Stimulated activated CD8-positive, alpha-beta memory T cell treated with anti-CD3 and anti-CD28 coated beads, Interleukin-4, amount 100 ng/mL, for 24 hours (primary cell): ENCODE results near the gene B4GALNT1.
A peak's percentile ranks its signal among the peaks of the same experiment; 100 is the strongest.
"Not testable (repeated sequence)": the region's sequence is repeated elsewhere in the genome, so short reads cannot be mapped to it uniquely, and the experiment has no call there.

Experiments used
- DNase-seq: peaks from one replicate; pipeline ENCODE4 v3.0.0-alpha.2; 2020; ENCODE audit warnings: low read depth

The B4GALNT1 gene

DNA sequence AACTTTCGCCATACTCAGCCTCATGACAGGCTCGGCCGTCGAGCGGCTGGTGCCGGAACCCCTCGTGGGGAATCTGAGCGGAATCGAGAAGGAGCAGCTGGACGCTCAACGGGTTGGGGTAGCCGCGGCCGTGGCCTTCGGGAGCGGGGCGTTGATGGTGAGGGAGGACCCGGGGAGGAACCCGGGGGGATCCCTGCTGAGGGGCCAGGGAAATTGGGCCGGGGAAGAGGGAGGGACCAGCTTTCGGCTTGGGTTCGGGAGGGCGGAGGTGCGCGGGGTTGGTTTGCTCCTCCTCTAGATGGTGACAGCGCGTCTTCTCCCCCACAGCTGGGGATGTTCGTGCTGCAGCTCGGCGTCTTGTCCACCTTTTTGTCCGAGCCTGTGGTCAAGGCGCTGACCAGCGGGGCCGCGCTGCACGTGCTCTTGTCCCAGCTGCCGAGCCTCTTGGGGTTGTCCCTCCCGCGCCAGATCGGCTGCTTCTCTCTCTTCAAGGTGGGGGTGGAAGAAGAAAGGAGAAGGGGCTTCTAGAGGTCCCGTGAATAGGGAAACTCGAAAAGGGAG is 12.0 kb downstream of the B4GALNT1 start:
- no peak for DNase-seq

DNA sequence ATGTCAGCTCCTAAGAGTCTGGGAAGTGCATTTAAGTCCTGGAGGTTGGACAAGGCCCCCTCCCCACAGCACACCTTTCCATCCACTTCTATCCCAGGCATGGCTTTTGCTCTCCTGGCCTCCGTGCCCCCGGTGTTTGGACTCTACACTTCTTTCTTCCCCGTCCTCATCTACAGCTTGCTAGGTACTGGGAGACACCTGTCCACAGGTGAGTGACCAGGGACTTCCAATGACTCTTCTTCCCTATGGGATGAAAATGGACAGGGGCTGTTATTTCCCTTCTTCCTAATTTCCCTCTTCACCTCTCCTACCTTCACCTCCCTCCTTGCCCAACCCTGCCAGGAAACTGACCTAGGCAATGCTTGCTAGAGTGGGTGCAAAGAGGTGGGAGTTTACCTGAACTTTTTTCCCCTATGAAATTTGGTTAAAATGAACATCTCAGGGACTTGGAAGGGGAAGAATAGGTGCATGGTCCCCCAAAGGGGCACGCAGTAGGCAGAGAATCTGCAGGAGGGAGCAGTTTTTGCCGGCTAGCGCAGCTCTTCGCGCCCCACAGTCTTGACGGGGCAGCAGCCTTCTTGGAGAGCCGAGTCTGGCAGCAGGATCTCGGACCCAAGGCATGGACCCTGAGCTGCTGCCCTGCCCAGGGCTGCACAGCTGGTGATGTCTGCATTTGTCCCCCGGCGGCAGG is 12.6 kb downstream of the B4GALNT1 start:
- no peak for DNase-seq

DNA sequence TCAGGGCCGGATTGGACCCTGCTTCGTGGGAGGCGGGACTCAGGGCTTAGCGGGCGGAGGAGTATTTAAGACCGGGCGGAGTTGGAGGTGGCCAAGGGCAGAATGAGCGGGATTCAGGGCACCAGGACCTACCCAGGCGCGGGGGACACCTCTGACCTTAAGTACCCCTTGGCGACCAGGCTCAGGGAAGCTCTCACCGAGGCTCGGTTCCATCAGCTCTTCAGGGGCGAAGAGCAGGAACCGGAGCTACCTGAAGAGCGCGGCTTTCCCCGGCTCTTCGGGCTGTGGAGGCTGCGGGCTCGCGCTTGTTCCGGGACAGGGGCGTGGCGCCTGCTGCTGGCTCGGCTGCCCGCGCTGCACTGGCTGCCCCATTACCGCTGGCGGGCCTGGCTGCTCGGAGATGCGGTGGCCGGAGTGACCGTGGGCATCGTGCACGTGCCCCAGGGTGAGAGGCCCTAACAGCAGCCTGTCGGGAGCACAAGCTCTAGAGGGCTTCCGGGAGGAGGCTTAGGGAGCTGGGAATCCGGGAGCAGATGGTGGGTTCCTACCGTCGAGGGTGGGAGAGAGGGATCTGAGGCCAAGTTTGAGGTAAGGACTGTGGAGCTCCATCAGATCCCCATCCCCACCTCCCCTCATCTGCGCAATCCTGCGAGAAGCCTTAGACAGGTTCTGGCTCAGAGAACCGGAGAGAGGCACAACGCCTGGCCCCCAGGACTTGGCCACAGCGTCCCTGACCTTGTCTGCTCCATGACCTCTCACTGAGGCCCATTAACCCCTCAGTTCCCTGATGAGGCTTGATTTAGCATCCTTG is 13.4 kb downstream of the B4GALNT1 start:
- DNase-seq: no peak

DNA sequence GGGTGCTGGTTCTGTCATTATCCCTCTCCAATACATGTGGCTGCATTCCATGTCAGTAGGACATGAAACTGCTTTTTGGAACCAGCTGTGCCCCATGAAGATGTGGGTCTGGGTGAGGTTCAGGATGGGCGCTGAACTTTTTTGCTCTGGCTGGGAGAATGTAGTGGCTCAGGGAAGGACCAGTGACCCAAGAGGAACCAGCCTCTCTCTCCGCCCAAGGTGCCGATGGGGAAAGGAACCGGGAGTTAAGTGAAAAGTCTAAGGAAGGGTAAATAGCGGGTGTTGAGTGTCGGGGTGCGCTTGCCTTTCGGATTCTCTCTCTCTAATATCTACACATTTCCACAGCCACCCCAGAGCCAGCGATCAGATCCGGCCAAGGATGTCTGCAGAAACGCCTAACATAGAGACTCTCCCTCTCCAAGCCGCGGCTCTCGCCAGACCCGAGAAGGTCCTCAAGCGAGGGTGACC is 14.0 kb downstream of the B4GALNT1 start:
- no peak for DNase-seq

DNA sequence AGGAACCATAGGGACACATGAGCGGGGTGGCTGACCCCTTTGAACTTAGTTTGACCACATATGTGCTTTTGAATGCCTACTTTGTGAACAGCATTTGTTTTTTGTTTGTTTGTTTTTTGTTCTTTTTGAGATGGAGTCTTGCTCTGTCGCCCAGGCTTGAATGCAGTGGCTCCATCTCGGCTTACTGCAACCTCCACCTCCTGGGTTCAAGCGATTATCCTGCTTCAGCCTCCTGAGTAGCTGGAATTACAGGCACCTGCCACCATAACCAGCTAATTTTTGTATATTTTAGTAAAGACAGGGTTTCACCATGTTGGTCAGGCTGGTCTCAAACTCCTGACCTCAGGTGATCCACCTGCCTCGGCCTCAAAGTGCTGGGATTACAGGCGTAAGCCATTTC is 14.6 kb downstream of the B4GALNT1 start:
- DNase-seq: not testable (repeated sequence)

DNA sequence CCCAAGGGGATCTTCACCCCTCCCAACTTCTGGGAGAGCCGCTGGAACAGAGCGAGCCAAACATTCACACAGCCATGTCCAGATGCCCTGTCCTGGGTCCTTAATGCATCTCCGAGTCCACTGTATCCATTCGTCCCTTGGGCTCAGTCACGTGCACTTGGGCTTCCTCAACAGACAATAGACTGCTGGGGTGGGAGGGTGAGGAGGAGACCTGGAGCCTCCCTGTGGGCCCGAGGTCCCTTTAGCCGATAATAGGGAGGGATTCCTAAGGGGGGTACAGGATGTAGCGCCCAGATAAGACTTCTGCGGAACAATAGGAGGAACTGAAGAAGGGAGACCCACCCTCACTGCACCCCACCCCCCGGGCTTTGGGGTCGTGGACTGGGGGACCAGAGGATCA is 15.1 kb downstream of the B4GALNT1 start:
- no peak for DNase-seq

DNA sequence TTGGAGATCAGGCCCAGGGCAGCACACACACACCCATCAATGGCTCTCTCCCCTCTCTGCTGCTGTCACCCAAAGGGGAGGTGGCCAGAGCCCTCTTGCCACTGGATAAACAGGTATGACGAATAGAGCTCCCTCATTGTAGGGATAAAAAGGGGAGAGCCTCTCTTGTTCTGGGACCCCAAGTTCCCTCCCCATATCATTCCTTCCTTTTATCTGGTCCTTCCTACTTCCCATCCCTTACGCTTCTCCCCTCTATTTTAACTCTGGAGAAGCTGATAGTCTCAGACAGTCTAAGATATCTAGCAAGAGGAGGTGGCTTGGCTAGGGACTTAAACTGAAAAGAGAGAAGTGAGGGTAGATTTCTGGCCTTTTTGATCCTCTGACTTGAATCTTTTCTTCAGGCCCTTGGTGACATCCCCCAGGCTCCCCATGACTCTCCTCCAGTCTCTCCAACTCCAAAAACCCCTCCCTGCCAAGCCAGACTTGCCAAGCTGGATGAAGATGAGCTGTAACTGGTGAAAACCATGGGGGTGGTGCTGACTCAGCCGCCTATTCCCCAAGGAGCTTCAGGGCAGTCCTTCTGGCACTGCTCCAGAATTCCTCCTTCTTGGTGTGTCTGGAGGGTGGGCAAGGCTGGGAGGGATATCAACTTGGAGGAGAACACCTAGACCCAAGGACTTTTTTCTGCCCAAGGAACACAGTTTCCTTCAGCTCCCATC is 16.5 kb downstream of the B4GALNT1 start:
- DNase-seq: no peak

DNA sequence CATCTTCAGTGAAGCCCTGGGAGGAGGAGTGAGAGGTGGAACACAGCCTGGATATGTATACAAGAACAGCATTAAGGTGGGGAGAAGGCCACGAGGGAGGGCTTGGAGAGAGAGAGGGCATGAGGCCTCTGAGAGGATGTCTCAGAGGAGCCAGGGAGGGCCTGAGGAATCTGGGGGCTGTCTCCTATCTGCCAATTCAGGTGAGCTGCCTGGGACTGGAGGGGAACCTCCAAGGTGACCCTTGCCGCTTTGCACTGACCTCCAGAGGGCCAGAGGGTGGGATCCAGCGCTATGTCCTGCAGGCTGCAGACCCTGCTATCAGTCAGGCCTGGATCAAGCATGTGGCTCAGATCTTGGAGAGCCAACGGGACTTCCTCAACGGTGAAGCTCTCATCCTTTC is 17.4 kb downstream of the B4GALNT1 start:
- no peak for DNase-seq

DNA sequence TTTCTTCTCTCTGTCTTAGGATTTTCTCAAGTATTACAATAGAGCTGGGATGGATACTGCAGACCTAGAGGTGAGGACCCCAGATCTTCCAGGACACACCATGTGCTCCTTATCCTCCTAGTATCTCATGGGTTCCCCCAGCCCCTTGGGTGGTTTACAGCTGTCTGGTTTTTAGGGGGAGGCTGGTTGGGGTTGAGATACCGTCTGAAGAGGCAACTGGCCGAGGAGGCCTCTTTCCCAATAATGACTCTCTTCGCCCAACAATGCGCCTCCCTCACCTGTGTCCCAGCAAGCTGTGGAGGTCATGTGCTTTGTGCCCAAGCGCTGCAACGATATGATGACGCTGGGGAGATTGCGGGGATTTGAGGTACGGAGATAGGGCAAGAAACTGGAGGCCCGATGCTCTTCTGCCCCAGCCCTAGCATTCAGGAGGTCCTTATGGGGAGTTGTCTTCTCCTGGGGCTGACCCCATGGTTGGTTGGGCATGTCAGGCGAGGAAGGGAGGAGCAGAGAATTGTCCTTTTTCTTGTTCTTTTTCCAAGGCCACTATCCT is 18.0 kb downstream of the B4GALNT1 start:
- no peak for DNase-seq

DNA sequence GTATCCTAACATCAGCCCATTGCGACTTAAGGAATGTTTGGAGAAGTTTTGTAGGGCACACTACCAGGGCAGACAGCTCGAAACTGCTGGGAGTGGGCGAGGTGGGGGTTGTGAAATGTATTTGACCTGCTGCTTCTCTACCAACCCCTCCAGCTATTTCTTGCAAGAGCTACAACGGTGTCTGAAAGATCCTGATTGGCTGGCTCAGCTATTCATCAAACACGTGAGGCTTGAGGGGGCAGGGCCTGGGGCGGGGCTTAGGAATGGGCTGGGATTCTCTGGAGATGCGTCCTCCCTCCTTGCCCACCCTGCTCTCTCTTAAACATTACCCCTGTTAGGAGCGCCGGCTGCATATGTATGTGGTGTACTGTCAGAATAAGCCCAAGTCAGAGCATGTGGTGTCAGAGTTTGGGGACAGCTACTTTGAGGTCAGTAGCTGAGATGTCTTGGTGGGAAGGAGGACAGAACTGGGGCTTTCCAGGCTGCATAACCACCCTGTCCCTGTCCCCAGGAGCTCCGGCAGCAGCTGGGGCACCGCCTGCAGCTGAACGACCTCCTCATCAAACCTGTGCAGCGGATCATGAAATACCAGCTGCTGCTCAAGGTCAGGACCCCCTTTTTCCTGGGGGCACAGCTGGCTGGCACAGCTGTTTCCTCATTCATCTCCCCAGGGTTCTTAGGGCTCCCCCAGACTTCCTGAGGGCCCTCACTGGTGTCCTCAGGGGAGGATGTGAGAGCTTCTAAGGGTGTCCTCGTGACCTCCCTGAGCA is 18.6 kb downstream of the B4GALNT1 start:
- no peak for DNase-seq

DNA sequence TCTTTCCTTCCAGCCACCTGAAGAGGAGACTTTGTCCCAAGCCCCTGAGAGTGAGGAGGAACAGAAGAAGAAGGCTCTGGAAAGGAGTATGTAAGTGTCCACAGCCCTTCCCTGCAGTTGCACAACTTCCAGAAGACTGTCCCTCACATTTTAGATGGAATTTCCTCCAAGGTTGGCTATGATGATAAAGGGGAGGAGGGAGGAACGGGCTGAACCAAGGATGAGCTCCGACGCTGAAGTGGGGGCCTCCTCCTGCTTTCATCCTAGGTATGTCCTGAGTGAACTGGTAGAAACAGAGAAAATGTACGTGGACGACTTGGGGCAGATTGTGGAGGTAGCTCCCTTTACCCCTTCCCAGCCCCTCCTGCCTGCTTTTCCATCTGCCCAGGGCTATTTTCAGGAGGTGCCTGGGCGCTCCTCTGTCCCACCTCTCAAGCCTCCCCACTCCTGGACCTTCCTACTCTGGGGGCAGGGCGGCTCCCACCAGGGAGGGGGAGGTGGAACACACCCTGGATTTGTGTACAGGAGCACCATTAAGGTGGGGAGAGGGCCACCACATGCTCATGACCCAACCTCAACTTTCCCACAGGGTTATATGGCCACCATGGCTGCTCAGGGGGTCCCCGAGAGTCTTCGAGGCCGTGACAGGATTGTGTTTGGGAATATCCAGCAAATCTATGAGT is 19.4 kb downstream of the B4GALNT1 start:
- DNase-seq: no peak

DNA sequence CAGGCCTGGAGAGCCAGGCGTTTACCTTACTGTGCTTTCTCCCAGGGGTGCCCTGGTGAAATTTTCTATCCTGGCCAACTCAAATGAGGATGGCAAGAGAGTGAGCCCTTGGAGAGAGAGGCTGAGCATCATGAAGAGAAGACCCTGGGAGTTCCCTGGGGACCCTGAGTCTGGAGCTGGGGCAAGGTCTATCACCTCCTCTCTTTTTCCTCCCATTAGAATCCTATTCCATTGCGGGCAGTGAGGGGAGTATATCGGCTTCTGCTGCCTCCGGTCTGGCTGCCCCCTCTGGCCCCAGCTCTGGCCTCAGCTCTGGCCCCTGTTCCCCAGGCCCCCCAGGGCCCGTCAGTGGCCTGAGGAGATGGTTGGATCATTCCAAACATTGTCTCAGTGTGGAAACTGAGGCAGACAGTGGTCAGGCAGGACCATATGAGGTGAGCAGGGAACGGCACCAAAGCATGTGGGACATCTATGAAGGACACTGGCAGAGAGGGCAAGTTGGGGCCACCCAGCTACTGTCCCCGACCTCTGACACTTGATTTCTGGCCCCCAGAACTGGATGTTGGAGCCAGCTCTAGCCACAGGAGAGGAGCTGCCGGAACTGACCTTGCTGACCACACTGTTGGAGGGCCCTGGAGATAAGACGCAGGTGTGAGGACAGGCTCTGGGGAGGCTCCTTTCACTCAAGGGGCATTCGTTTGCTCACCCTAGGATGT is 20.1 kb downstream of the B4GALNT1 start:
- no peak for DNase-seq

DNA sequence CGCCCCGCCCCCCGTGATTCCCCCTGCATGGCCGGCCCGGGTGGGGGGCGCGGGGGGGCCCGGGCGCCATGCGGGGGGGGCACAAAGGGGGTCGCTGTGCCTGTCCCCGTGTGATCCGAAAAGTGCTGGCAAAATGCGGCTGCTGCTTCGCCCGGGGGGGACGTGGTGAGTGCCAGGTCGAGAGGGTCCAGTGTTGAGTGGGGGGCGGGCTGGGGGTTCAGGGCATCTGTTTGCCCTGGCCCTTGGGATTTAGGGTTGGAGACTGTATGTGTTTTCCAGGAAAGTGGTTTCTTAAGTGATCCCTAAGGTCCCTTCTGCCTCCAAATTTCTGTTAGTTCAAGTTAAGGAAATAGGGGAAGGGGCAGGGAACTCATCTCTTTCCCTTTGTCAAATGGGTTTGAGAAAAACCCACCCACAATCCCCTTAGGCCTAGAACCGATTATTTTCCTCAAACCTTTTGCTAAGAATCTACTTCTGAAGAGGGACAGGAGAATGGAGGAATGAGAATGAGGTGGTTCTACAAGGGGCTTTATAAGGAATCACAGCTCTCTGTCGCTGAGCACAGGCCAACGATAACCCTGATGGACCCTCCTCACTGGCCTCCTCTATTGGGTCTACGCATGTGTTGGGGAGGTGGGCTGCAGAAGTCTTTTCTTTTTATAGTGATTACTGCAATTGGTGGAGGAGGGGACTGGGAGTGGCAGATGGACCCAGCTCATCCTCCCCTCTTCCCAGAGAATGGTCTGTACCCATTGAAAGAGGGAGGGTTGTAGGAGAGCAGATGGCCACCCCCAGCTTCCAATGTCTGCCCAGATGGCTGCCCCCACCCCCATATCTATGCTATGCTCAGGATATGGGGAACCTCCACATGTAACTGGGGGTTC is 20.9 kb downstream of the B4GALNT1 start:
- DNase-seq: no peak

DNA sequence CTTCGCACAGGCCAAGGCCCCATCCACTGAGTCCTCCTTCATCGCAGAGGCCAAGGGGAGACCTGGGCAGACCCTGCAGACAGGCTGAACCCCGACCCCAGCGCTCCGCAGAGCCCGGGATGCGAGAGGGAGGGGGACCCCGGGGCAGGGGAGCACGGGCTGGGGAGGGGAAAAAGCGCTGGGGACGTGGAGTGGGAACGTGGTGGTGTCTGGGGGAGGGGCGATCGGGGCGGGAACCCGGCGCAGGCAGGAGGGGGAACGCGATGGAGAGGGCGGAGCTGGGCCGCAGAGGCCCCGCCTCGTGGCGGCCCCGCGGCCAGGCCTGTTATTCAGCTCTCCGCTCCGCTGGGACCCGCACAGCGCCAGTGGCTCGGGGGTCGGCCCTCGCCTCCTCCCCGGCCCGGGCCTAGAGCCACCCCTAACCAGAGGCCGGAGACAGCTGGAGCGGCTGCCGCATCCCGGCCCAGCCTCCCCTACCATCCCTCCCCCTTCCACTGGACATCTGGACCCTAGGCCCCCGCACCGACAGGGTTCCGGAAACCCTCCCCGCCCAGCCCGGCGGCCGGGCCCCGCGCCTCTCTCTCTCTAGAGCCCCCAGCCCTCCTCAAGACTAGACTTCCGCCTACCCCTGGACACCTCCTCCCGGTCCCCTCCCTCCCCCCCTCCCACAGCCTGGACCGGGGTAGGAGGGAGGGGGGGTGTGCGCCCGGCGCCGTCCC is 21.7 kb downstream of the B4GALNT1 start, which contains the start of gene ARHGEF25:
Gene ARHGEF25 (plus strand): TSS at position 328 of the 719 bp plus-strand sequence. CDS start 460 bp downstream, outside the sequence.
- DNase-seq: peak; percentile 43

DNA sequence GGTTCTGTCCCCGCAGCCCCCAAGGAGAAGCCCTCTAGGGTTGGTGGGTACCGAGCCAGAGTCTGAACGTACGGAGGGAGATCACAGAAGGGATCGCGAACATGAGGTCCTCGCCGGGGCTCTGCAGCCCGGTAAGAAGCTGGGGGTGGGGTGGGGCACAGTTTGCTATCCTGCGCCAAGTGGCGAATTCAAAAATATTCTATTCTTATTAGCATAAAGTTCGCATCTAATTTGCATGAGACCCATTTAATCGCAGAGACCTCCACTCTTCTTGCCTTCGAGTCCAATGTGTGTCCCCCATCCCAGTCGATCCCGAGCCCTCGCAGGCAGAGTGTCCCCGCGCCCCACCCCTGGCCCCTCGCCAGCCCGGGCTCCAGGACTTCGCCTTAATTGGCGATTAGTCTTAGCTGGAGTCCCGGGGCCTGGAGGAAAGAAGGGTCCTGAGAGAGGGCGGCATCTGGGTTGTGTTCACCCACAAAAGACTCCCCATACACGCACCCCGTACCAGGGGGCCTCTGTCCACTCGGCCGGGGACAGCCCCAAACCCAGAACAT is 22.4 kb downstream of the B4GALNT1 start:
- no peak for DNase-seq

DNA sequence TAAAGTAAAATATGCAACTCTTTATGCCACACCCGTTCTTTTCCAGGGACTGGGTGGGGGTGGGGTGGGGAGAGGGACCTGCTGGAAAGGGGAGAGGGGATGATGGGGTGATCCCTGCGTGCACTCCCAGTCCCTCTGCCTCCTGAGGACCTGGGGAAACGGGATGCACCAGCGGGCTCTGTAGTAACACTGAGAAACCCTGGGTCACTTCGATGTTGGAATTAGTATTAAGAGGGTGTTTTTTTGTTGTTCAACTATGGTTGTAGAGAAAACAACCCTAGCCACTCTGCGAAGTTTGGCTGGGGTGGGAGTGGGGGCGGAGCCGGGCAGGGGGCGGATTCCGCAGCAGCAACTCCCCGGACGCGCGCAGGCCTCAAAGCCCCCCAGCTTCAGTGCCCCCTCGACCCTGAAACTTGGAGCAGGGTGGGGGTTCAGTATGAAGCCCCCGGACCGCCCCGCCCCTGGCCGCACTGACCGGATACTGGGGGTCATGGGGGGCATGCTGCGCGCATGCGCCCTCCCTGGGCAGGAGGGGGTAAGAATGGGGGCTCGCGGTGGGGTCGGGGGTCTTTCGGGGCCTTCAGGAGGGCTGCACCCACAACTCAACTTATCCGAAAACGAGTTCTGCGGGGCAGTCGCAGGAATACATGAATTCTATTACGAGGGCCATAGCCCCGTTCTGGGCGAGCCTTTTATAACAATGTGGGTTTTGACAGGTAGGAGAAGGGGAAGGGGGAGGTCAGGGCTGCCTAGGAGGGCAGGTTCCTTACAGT is 23.0 kb downstream of the B4GALNT1 start:
- DNase-seq: no peak

DNA sequence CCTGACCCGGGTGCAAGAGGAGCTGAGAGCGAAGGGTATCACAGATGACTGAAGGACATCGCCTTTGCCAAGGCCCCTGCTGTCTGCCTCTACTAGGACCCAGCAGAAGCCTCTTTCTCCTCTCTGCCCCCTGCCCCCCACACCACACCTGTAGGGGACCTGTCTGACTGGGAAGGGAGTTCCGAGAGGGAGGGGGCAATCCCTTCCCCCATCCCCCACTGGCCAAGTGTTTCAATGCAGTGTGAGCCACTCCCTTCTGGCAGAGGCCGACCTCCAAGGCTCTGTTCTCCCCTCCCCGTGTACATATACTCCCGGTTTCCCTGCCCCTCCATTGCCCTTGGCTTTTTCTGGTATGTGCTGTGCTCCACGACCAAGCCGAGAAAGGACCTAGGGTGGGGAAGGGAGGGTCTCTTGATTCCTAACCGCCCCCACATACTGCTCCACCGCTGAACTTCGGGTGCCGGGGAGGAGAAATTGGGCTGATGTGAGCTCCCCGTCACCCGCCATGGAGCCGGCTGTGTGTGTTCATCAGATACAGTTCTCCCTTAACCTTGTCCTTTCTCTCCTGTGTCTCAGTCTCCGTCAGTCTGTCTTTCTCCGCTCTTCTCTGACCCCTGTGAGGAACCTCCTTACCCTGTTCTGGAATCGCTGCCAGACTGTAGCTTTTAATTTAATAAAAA is 23.8 kb downstream of the B4GALNT1 start:
- no peak for DNase-seq
